ENCODE results near the gene NUPR1.
"Not testable (repeated sequence)": the region's sequence is repeated elsewhere in the genome, so short reads cannot be mapped to it uniquely, and the experiment has no call there.

Gene NUPR1

DNA sequence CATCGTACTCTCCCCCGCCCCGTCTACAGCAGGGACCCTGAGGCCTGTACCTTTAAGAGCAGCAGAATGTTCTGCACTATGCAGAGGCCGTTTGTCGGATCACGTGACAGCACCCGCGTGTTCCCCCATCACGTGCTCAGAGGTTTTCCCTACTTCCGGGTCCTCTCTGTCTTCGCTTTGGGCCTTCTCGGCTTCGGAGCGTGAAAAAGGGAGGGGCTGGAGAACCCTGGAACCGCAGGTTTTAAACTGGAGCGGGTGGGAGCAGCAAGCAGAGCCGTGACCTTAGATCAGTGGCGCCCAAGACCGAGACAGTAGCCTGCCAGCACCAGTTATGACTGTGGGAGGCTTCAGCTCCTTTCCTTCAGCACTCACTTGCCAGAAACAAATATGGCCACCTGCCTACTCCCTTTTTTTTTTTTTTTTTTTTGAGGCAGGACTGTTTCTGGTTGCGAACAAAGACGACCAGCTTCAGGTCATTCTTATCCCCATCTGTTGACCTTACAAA, 46.8 kb downstream of the NUPR1 start, which contains the start of gene CLN3:
Gene CLN3 (minus strand): TSS at position 105 of the 505 bp plus-strand sequence. CDS start 315 bp downstream, outside the sequence.
- Histone ChIP-seq H3K27me3 (ENCODE audit: insufficient read depth, low read length, poor library complexity, severe bottlenecking) (no peaks in the 10 kb centered on the region), H3K9ac (ENCODE audit: low read depth, low read length, poor library complexity, severe bottlenecking) (peak within 1 kb of the TSS; percentile 99), H3K4me3 (ENCODE audit: low read length, poor library complexity, severe bottlenecking) (peak within 1 kb of the TSS; percentile 84), H3F3A (ENCODE audit: low read depth) (no peaks in the 10 kb centered on the region), H3K9me3 (ENCODE audit: insufficient read depth, low read depth, low read length) (no peaks in the 10 kb centered on the region), H2AFZ (ENCODE audit: low read length) (peak within 1 kb of the TSS; percentile 91), H3K4me2 (ENCODE audit: low read depth, low read length, poor library complexity, severe bottlenecking) (peak within 1 kb of the TSS; percentile 99), H4K20me1 (ENCODE audit: insufficient read depth, low read length, poor library complexity, severe bottlenecking) (peaks cover 6% of the 10 kb centered on the region), H3K9me2 (replicated peaks; ENCODE audit: low read depth, low read length) (no peaks in the 10 kb centered on the region), H3K79me2 (ENCODE audit: insufficient read depth, low read length) (peaks cover 53% of the 10 kb centered on the region), H3K4me1 (ENCODE audit: insufficient read depth, low read length, poor library complexity, severe bottlenecking) (peaks cover 36% of the 10 kb centered on the region), H3K36me3 (ENCODE audit: insufficient read depth, low read length) (peaks cover 23% of the 10 kb centered on the region; the same call in 1 of the 2 replicates)
- TF ChIP-seq EZH2phosphoT487 (IDR thresholded peaks at IDR 0.05; ENCODE audit: borderline replicate concordance): no peak
- TF ChIP-seq, protein P1, sequence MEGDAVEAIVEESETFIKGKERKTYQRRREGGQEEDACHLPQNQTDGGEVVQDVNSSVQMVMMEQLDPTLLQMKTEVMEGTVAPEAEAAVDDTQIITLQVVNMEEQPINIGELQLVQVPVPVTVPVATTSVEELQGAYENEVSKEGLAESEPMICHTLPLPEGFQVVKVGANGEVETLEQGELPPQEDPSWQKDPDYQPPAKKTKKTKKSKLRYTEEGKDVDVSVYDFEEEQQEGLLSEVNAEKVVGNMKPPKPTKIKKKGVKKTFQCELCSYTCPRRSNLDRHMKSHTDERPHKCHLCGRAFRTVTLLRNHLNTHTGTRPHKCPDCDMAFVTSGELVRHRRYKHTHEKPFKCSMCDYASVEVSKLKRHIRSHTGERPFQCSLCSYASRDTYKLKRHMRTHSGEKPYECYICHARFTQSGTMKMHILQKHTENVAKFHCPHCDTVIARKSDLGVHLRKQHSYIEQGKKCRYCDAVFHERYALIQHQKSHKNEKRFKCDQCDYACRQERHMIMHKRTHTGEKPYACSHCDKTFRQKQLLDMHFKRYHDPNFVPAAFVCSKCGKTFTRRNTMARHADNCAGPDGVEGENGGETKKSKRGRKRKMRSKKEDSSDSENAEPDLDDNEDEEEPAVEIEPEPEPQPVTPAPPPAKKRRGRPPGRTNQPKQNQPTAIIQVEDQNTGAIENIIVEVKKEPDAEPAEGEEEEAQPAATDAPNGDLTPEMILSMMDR (conservative IDR thresholded peaks at IDR 0.05; ENCODE audit: low read length): no peak

DNA sequence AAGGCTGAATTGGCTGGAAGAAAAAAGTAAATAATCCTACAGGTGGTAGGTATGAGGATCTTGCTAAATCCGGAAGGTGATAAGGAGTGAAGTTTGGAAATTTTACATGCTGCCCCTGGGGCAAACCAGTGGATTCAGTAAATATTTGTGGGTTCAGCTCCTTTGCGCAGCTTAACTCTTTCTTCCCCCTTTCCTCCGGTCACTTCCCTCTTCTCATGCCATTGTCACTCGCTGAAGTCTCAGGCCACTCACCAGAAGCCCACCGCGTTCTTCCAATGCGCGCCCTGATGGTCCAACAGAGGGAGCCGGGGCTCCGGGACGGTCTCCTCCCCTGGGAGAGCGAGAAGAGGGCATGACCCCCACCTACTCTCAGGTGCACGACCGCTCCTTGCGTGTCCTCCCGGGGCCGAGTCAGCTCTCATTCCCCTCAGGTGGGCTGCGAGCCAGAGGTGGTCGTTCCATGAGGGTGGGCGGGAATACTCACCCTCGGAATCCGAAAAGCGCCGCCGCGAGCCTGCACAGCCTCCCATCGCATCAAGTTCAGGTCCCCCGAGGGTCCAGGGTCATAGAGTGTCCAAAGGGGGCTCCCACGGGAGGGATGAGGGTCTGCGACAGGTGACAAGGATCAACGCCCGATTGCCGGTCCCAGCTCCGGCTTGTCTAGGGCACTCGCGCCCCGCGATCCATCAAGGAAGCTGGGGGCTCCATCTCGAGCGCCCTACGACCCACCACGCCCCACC, 47.4 kb downstream of the NUPR1 start:
- peak overlapping the region; percentile 84 for H3K4me3 ChIP-seq (ENCODE audit: low read length, poor library complexity, severe bottlenecking)
- H3K4me1 ChIP-seq (ENCODE audit: insufficient read depth, low read length, poor library complexity, severe bottlenecking): peaks cover 30% of the 10 kb centered on the region
- no peak for TF ChIP-seq EZH2phosphoT487 (IDR thresholded peaks at IDR 0.05; ENCODE audit: borderline replicate concordance)
- TF ChIP-seq, protein P1 (conservative IDR thresholded peaks at IDR 0.05; ENCODE audit: low read length): peak; percentile 28; the same call in 1 of the 2 replicates
- peaks cover 6% of the 10 kb centered on the region for H4K20me1 ChIP-seq (ENCODE audit: insufficient read depth, low read length, poor library complexity, severe bottlenecking)
- no peaks in the 10 kb centered on the region for H3K9me2 ChIP-seq (replicated peaks; ENCODE audit: low read depth, low read length)
- H3K9me3 ChIP-seq (ENCODE audit: insufficient read depth, low read depth, low read length): no peaks in the 10 kb centered on the region
- no peaks in the 10 kb centered on the region for H3F3A ChIP-seq (ENCODE audit: low read depth)
- peaks cover 47% of the 10 kb centered on the region for H3K79me2 ChIP-seq (ENCODE audit: insufficient read depth, low read length)
- peak overlapping the region; percentile 99 for H3K9ac ChIP-seq (ENCODE audit: low read depth, low read length, poor library complexity, severe bottlenecking)
- H3K4me2 ChIP-seq (ENCODE audit: low read depth, low read length, poor library complexity, severe bottlenecking): peak overlapping the region; percentile 99
- H3K36me3 ChIP-seq (ENCODE audit: insufficient read depth, low read length): peaks cover 24% of the 10 kb centered on the region; the same call in 1 of the 2 replicates
- H3K27me3 ChIP-seq (ENCODE audit: insufficient read depth, low read length, poor library complexity, severe bottlenecking): no peaks in the 10 kb centered on the region
- H2AFZ ChIP-seq (ENCODE audit: low read length): peak overlapping the region; percentile 79

DNA sequence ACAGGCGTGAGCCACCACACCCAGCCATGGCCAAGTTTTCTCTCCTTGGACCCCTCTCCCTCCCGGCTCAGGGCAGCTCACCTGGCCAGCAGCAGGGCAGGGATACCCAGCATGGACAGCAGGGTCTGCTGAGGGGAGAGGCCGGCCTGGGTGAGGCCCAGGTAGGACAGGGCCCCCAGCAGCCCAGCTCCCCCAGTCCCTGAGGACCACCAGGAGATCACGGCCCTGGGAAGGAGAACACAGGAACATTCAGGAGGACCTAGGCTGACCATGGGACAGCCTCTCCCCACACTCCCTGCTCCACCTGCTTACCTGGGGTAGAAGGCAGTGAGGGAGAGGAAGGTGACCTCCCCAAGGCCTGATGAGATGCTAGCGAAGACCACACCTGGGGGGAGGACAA, 52.5 kb downstream of the NUPR1 start:
- H3K36me3 ChIP-seq (ENCODE audit: insufficient read depth, low read length): peaks cover 49% of the 10 kb centered on the region; the same call in 1 of the 2 replicates
- H4K20me1 ChIP-seq (ENCODE audit: insufficient read depth, low read length, poor library complexity, severe bottlenecking): peaks cover 3% of the 10 kb centered on the region
- no peaks in the 10 kb centered on the region for H3K27me3 ChIP-seq (ENCODE audit: insufficient read depth, low read length, poor library complexity, severe bottlenecking)
- TF ChIP-seq EZH2phosphoT487 (IDR thresholded peaks at IDR 0.05; ENCODE audit: borderline replicate concordance): no peak
- TF ChIP-seq, protein P1 (conservative IDR thresholded peaks at IDR 0.05; ENCODE audit: low read length): no peak
- H3K4me3 ChIP-seq (ENCODE audit: low read length, poor library complexity, severe bottlenecking): no peak overlapping the region
- H3K79me2 ChIP-seq (ENCODE audit: insufficient read depth, low read length): peaks cover 8% of the 10 kb centered on the region
- H3K4me2 ChIP-seq (ENCODE audit: low read depth, low read length, poor library complexity, severe bottlenecking): no peak overlapping the region
- H3K9me3 ChIP-seq (ENCODE audit: insufficient read depth, low read depth, low read length): no peaks in the 10 kb centered on the region
- no peak overlapping the region for H2AFZ ChIP-seq (ENCODE audit: low read length)
- H3K4me1 ChIP-seq (ENCODE audit: insufficient read depth, low read length, poor library complexity, severe bottlenecking): peaks cover 4% of the 10 kb centered on the region
- H3F3A ChIP-seq (ENCODE audit: low read depth): no peaks in the 10 kb centered on the region
- no peak overlapping the region for H3K9ac ChIP-seq (ENCODE audit: low read depth, low read length, poor library complexity, severe bottlenecking)
- no peaks in the 10 kb centered on the region for H3K9me2 ChIP-seq (replicated peaks; ENCODE audit: low read depth, low read length)

DNA sequence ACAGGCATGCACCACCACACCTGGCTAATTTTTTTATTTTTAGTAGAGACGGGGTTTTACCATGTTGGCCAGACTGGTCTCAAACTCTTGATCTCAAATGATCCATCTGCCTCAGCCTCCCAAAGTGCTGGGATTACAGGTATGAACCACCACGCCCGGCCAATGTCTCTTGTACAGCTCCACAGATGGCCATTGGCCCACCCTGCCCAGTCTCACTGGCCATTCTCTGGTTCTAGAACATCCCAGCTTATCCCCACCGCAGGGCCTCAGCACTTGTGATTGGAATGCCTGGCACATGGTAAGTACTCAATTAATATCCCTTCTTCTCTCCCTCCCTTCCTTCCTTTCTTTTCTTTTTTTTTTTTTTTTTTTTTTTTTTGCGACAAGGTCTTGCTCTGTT, 55.4 kb downstream of the NUPR1 start:
- not testable (repeated sequence) for H3K9ac ChIP-seq (ENCODE audit: low read depth, low read length, poor library complexity, severe bottlenecking); H2AFZ ChIP-seq (ENCODE audit: low read length); H3K27me3 ChIP-seq (ENCODE audit: insufficient read depth, low read length, poor library complexity, severe bottlenecking); H3F3A ChIP-seq (ENCODE audit: low read depth); H4K20me1 ChIP-seq (ENCODE audit: insufficient read depth, low read length, poor library complexity, severe bottlenecking); H3K4me2 ChIP-seq (ENCODE audit: low read depth, low read length, poor library complexity, severe bottlenecking); H3K9me3 ChIP-seq (ENCODE audit: insufficient read depth, low read depth, low read length); H3K79me2 ChIP-seq (ENCODE audit: insufficient read depth, low read length); H3K9me2 ChIP-seq (replicated peaks; ENCODE audit: low read depth, low read length); H3K4me1 ChIP-seq (ENCODE audit: insufficient read depth, low read length, poor library complexity, severe bottlenecking); H3K4me3 ChIP-seq (ENCODE audit: low read length, poor library complexity, severe bottlenecking)
- peaks cover 49% of the 10 kb centered on the region; the same call in 1 of the 2 replicates for H3K36me3 ChIP-seq (ENCODE audit: insufficient read depth, low read length)

All from Loucy (cell line).